Measurements from ENCODE around the gene CLEC7A.

- TF ChIP-seq, protein P1, sequence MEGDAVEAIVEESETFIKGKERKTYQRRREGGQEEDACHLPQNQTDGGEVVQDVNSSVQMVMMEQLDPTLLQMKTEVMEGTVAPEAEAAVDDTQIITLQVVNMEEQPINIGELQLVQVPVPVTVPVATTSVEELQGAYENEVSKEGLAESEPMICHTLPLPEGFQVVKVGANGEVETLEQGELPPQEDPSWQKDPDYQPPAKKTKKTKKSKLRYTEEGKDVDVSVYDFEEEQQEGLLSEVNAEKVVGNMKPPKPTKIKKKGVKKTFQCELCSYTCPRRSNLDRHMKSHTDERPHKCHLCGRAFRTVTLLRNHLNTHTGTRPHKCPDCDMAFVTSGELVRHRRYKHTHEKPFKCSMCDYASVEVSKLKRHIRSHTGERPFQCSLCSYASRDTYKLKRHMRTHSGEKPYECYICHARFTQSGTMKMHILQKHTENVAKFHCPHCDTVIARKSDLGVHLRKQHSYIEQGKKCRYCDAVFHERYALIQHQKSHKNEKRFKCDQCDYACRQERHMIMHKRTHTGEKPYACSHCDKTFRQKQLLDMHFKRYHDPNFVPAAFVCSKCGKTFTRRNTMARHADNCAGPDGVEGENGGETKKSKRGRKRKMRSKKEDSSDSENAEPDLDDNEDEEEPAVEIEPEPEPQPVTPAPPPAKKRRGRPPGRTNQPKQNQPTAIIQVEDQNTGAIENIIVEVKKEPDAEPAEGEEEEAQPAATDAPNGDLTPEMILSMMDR (IDR thresholded peaks at IDR 0.05) = no peak
- no peak for TF ChIP-seq POLR2A (IDR thresholded peaks at IDR 0.05)
Observed at GRCh38 chr12:10130042-10130441, at the start of gene CLEC7A.

Data from uterus (tissue), 2 donors.